Skin epidermis (tissue), 12 donors: ENCODE results near the gene ONECUT1.

Experiments
- H3K27ac ChIP-seq, 21 experiments: fragments of 200-600 bp; sonication (generic) in 11 of 21; one replicate each; pipeline ENCODE4 v1.5.0; 2020; ENCODE audit warnings: mild to moderate bottlenecking in 3 of 21, inconsistent platforms in 2 of 21, moderate library complexity in 2 of 21
- H3K4me3 ChIP-seq, 7 experiments: fragments of 200-600 bp; sonication (generic) in 2 of 7; one replicate each; pipeline ENCODE4 v1.5.0; 2020; ENCODE audit warnings: inconsistent platforms in 2 of 7, mild to moderate bottlenecking in 2 of 7, moderate library complexity in 1 of 7

Gene ONECUT1

DNA sequence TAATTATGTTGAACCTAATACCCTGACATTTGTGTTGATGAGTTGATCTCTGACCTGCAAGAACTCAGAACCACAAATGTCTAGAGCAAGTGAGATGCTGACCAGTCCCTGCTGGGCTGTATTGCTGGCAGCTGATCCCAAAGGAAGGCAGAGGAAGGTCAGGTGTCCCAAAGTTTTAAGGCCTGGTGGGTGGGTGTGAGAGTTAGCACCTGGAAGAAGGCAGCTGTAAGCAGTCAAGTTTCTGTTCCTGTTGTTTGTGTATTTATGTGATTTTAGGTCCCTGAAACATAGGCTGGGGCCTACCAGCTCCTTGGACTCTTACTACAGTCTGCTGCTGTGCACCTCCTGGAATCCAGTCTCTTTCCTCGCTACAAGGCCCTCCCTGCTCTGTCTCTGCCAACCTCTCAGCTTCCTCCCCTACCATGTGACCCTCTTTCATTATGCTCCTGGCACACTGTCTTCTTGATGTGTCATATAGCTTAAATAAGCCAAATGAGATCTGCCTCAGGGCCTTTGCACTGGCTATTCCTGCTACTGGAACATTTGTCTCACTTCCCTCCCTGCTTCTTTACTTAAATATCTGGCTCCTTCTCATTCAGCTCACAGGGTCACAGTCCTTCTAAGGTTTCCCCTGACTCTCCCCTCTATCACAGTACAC lies 80.0 kb downstream of the ONECUT1 start:
- H3K27ac ChIP-seq = peak overlapping the region in 11 of 21 experiments; percentile 27 to 77 (median 62)
- H3K4me3 ChIP-seq = no peak overlapping the region

DNA sequence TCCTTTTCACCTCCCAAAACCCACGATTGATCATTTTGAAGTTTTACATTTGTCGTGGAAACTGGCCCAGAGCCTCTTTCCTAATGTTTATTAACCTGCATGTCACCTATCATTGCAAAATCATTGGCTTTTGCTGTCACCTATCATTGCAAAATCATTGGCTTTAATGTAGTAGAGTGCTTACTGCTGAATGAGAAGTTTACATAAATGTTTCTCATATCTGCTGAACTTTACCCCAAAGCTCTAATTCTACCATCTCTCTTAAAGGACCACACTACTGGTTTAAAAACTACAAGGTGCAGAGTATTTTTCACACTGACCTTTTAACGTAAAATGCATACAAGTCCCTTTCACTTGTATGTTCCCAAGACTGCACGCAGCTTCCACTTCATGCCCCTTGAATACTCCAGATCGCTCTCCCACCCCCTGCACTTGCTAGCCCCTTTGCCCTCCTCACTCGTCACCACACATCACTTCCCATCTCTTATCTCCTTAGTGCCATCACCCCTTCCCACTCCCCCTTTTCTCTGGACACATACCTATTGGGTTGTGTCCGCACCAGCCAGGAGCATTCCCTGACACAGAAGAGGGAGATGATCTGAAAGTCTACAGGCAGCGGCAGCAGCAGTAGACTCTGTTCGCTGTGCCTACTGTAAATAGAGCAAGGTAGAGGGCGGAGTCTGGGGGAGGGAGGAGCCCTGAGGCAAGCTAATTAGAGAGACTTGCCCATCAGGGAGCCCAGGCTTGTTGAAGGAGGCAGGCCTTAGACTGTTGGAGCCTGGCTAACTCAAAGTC lies 80.8 kb downstream of the ONECUT1 start:
- Histone ChIP-seq H3K4me3 (peak overlapping the region in 2 of 7 experiments; percentile 2 to 32), H3K27ac (peak overlapping the region in 7 of 21 experiments; percentile 27 to 77 (median 73))
